WTC11 (cell line): ENCODE data around the gene MFSD2A. TPM values are rescaled to one million over a fixed set of nuclear protein-coding genes. Genes with fewer than 3 reads are reported as not detected.

Source experiments
- ATAC-seq: fragments of 200-7000 bp; cut with Tn5 transposase; 2 replicates; pipeline ENCODE4 v1.10.0; 2021; ENCODE audit warnings: mild to moderate bottlenecking, moderate library complexity
- CTCF ChIA-PET: fragments of 300-600 bp; sonication (Branson Sonifier 250); formaldehyde crosslinking; loops from one replicate; lab custom pipeline; 2021; ENCODE audit warnings: antibody characterized with exemption; lab: Charles Lee
- POLR2A ChIA-PET: fragments of 350-600 bp; sonication (Branson Sonifier 250); formaldehyde crosslinking; loops from one replicate; lab custom pipeline; 2021; ENCODE audit warnings: antibody characterized with exemption; lab: Charles Lee
- DNase-seq: peaks from one replicate; pipeline ENCODE4 v3.0.0; 2021; ENCODE audit warnings: low spot score
- H3K27ac Mint-ChIP-seq: 2 replicates; pipeline ENCODE4 v1.8.0; 2021; ENCODE audit warnings: mixed read lengths
- H3K27me3 Mint-ChIP-seq: 2 replicates; pipeline ENCODE4 v1.8.0; 2021; ENCODE audit warnings: low read depth, mild to moderate bottlenecking, moderate library complexity, mixed read lengths
- H3K36me3 Mint-ChIP-seq: 2 replicates; pipeline ENCODE4 v1.8.0; 2021; ENCODE audit warnings: mixed read lengths
- H3K4me1 Mint-ChIP-seq: 2 replicates; pipeline ENCODE4 v1.8.0; 2022; ENCODE audit warnings: mixed read lengths
- H3K4me3 Mint-ChIP-seq: 2 replicates; pipeline ENCODE4 v1.8.0; 2021; ENCODE audit warnings: mild to moderate bottlenecking, moderate library complexity, mixed read lengths
- H3K9me3 Mint-ChIP-seq: 2 replicates; pipeline ENCODE4 v1.8.0; 2021; ENCODE audit warnings: mixed read lengths
- CREB1 ChIP-seq: sonication (generic); formaldehyde crosslinking; IDR thresholded peaks from 2 replicates; pipeline ENCODE4 v1.8.0; 2023; ENCODE audit warnings: mild to moderate bottlenecking, missing genetic modification reagents
- CREM ChIP-seq: sonication (generic); formaldehyde crosslinking; IDR thresholded peaks from 2 replicates; pipeline ENCODE4 v1.8.1; 2022; ENCODE audit warnings: mild to moderate bottlenecking, missing genetic modification reagents, moderate library complexity
- GTF2I ChIP-seq: fragments of 250-450 bp; sonication (Bioruptor Pico); conservative IDR thresholded peaks from 2 replicates; pipeline ENCODE4 v1.4.0; 2021; ENCODE audit warnings: mild to moderate bottlenecking
- HMGA2 ChIP-seq: fragments of 250-450 bp; sonication (Bioruptor Pico); IDR thresholded peaks from 2 replicates; pipeline ENCODE4 v1.4.0; 2021; ENCODE audit warnings: mild to moderate bottlenecking, moderate library complexity
- HMGXB4 ChIP-seq: sonication (generic); formaldehyde crosslinking; IDR thresholded peaks from 2 replicates; pipeline ENCODE4 v1.8.1; 2023; ENCODE audit warnings: mild to moderate bottlenecking, moderate library complexity, missing genetic modification reagents
- KAT7 ChIP-seq: sonication (generic); formaldehyde crosslinking; IDR thresholded peaks from 2 replicates; pipeline ENCODE4 v1.8.1; 2023; ENCODE audit warnings: missing genetic modification reagents, mild to moderate bottlenecking, borderline replicate concordance
- MXD4 ChIP-seq: fragments of 250-450 bp; sonication (Bioruptor Pico); IDR thresholded peaks from 2 replicates; pipeline ENCODE4 v1.8.0; 2021; ENCODE audit warnings: mild to moderate bottlenecking, moderate library complexity, borderline replicate concordance
- NFE2L1 ChIP-seq: sonication (generic); formaldehyde crosslinking; IDR thresholded peaks from 2 replicates; pipeline ENCODE4 v1.8.1; 2023; ENCODE audit warnings: missing genetic modification reagents
- NFYB ChIP-seq: sonication (generic); formaldehyde crosslinking; conservative IDR thresholded peaks from 2 replicates; pipeline ENCODE4 v1.8.0; 2022; ENCODE audit warnings: low read depth, missing genetic modification reagents
- NR1H2 ChIP-seq: sonication (generic); formaldehyde crosslinking; IDR thresholded peaks from 2 replicates; pipeline ENCODE4 v1.9.0; 2021; ENCODE audit warnings: mild to moderate bottlenecking, moderate library complexity, missing genetic modification reagents
- NR3C1 ChIP-seq: sonication (generic); formaldehyde crosslinking; conservative IDR thresholded peaks from 2 replicates; pipeline ENCODE4 v1.8.1; 2023; ENCODE audit warnings: low read depth, mild to moderate bottlenecking, missing genetic modification reagents
- SOX15 ChIP-seq: fragments of 250-450 bp; sonication (Bioruptor Pico); IDR thresholded peaks from 2 replicates; pipeline ENCODE4 v1.9.0; 2021; ENCODE audit warnings: mild to moderate bottlenecking
- TEAD1 ChIP-seq: sonication (generic); formaldehyde crosslinking; IDR thresholded peaks from 2 replicates; pipeline ENCODE4 v1.8.0; 2022; ENCODE audit warnings: mild to moderate bottlenecking, missing genetic modification reagents
- TP53 ChIP-seq: sonication (generic); formaldehyde crosslinking; IDR thresholded peaks from 2 replicates; pipeline ENCODE4 v1.8.1; 2023; ENCODE audit warnings: mild to moderate bottlenecking, missing genetic modification reagents
- USF2 ChIP-seq: sonication (generic); formaldehyde crosslinking; IDR thresholded peaks from 2 replicates; pipeline ENCODE4 v1.8.1; 2023; ENCODE audit warnings: mild to moderate bottlenecking, missing genetic modification reagents, moderate library complexity
- ZNF232 ChIP-seq: sonication (generic); formaldehyde crosslinking; IDR thresholded peaks from 2 replicates; pipeline ENCODE4 v1.8.0; 2022; ENCODE audit warnings: mild to moderate bottlenecking, missing genetic modification reagents
- ZNF416 ChIP-seq: fragments of 250-450 bp; sonication (Bioruptor Pico); IDR thresholded peaks from 2 replicates; pipeline ENCODE4 v1.9.0; 2021; ENCODE audit warnings: mild to moderate bottlenecking, inconsistent platforms
- ZNF671 ChIP-seq: fragments of 250-450 bp; sonication (Bioruptor Pico); IDR thresholded peaks from 2 replicates; pipeline ENCODE4 v1.8.0; 2021; ENCODE audit warnings: mild to moderate bottlenecking
- ZSCAN18 ChIP-seq: fragments of 250-450 bp; sonication (Bioruptor Pico); IDR thresholded peaks from 2 replicates; pipeline ENCODE4 v2.1.2; 2022; ENCODE audit warnings: mild to moderate bottlenecking, moderate library complexity
- total RNA-seq: library from RNA; stranded (reverse); gene quantifications from 3 replicates; pipeline ENCODE4 v1.2.3, GENCODE V29; 2021

The MFSD2A gene
- total RNA-seq, 1 experiment from 2014 or later: 14.0 TPM

- TF ChIP-seq ZSCAN18 (CRISPR knock-in tag) (no peak), ZNF416 (CRISPR knock-in tag) (no peak), TP53 (CRISPR knock-in tag) (no peak), CREB1 (CRISPR knock-in tag) (no peak), MXD4 (CRISPR knock-in tag) (no peak), KAT7 (CRISPR knock-in tag) (no peak), GTF2I (no peak)
These were observed 46.5 kb downstream of the MFSD2A start (continued) for GRCh38 chr1:40001456-40001855.

- H3K27ac Mint-ChIP-seq: no peak overlapping the region
- ATAC-seq (no peak), DNase-seq (no peak)
- H3K36me3 Mint-ChIP-seq: no peaks in the 10 kb centered on the region
- H3K27me3 Mint-ChIP-seq: peaks cover 2% of the 10 kb centered on the region; the same call in 1 of the 2 replicates
- CTCF ChIA-PET: no interaction called here
- POLR2A ChIA-PET: no interaction called here
- no peak for TF ChIP-seq NFE2L1 (CRISPR knock-in tag)
- no peak for TF ChIP-seq TEAD1 (CRISPR knock-in tag)
- TF ChIP-seq ZNF671 (CRISPR knock-in tag): no peak
- TF ChIP-seq NFYB (CRISPR knock-in tag): no peak
- no peak for TF ChIP-seq NR1H2 (CRISPR knock-in tag)
- no peak for TF ChIP-seq SOX15 (CRISPR knock-in tag)
- no peak for TF ChIP-seq NR3C1 (CRISPR knock-in tag)
- no peak for TF ChIP-seq CREM (CRISPR knock-in tag)
- TF ChIP-seq ZNF232 (CRISPR knock-in tag): no peak
- TF ChIP-seq HMGA2 (CRISPR knock-in tag): no peak
- no peak for TF ChIP-seq USF2 (CRISPR knock-in tag)
- H3K4me1 Mint-ChIP-seq: peaks cover 15% of the 10 kb centered on the region
- H3K4me3 Mint-ChIP-seq: no peak overlapping the region
- H3K9me3 Mint-ChIP-seq: peaks cover 3% of the 10 kb centered on the region; the same call in 1 of the 2 replicates
These were observed 48.5 kb downstream of the MFSD2A start for GRCh38 chr1:40003156-40004093.

- CTCF ChIA-PET: interaction anchor here (0.7 to 1.2 kb wide), 2 partner anchors 103 to 466 kb away, joined by 3 to 4 read pairs; no protein-coding TSS in a partner anchor
- ATAC-seq: no peak
- no peaks in the 10 kb centered on the region for H3K9me3 Mint-ChIP-seq
These were observed 49.9 kb downstream of the MFSD2A start for GRCh38 chr1:40004857-40005256.

More at GRCh38 chr1:40004857-40005256, 49.9 kb downstream of the MFSD2A start:
- no peaks in the 10 kb centered on the region for H3K27me3 Mint-ChIP-seq
- POLR2A ChIA-PET: no interaction called here
- no peak for DNase-seq
- H3K36me3 Mint-ChIP-seq: no peaks in the 10 kb centered on the region
- no peak overlapping the region for H3K4me3 Mint-ChIP-seq
- peaks cover 15% of the 10 kb centered on the region for H3K4me1 Mint-ChIP-seq
- no peak for TF ChIP-seq HMGXB4
- no peak overlapping the region for H3K27ac Mint-ChIP-seq
